H54 (cell line): ENCODE measurements around the gene BICD2.
A peak's percentile ranks its signal among the peaks of the same experiment; 100 is the strongest.

Experiments used
- DNase-seq: peaks from one replicate; pipeline ENCODE4 v3.0.0; 2011; ENCODE audit warnings: low spot score, mixed read lengths; ENCODE audit not compliant: insufficient read length
- FAIRE-seq: peaks from 3 replicates; lab custom pipeline; 2011; peaks lifted over from hg19 to GRCh38; lab: Jason Lieb, UNC
- POLR2A ChIP-seq: IDR thresholded peaks from 2 replicates; pipeline ENCODE4 v1.6.1; 2011; ENCODE audit warnings: low read depth, mild to moderate bottlenecking, low read length

The BICD2 gene

GRCh38 chr9:92686954-92687353 is 77.7 kb downstream of the BICD2 start:
- DNase-seq (no peak), FAIRE-seq (no peak)

GRCh38 chr9:92685022-92685421 is 79.6 kb downstream of the BICD2 start:
- FAIRE-seq, result no peak
- DNase-seq, result no peak

More at GRCh38 chr9:92686954-92687353, 77.7 kb downstream of the BICD2 start:
- TF ChIP-seq POLR2A, result no peak

GRCh38 chr9:92682269-92682668 is 82.4 kb downstream of the BICD2 start:
- DNase-seq (no peak), FAIRE-seq (no peak)
- TF ChIP-seq POLR2A, result no peak

More at GRCh38 chr9:92685022-92685421, 79.6 kb downstream of the BICD2 start:
- TF ChIP-seq POLR2A, result no peak

GRCh38 chr9:92680166-92681119 is 84.2 kb downstream of the BICD2 start:
- FAIRE-seq (no peak), DNase-seq (no peak)
- TF ChIP-seq POLR2A, result no peak

GRCh38 chr9:92679413-92680165 is 85.0 kb downstream of the BICD2 start:
- DNase-seq (no peak), FAIRE-seq (no peak)
- no peak for TF ChIP-seq POLR2A

GRCh38 chr9:92671323-92671722 is 93.3 kb downstream of the BICD2 start:
- no peak for TF ChIP-seq POLR2A
- DNase-seq (peak; percentile 63), FAIRE-seq (peak; percentile 64)

GRCh38 chr9:92669890-92670708 is 94.5 kb downstream of the BICD2 start, which contains the start of gene IPPK:
IPPK (minus strand) TSS chr9:92670131; CDS start chr9:92669988, 143 bp downstream.
- peak; percentile 53 for FAIRE-seq
- peak; percentile 52; the same call in 1 of the 2 replicates for TF ChIP-seq POLR2A

GRCh38 chr9:92669527-92669889 is 95.1 kb downstream of the BICD2 start:
- DNase-seq (no peak), FAIRE-seq (no peak)
- no peak for TF ChIP-seq POLR2A

More at GRCh38 chr9:92669890-92670708, 94.5 kb downstream of the BICD2 start, which contains the start of gene IPPK:
- peak; percentile 97 for DNase-seq

GRCh38 chr9:92668746-92669526 is 95.7 kb downstream of the BICD2 start:
- FAIRE-seq (peak; percentile 33), DNase-seq (peak; percentile 79)
- TF ChIP-seq POLR2A, result no peak

- DNase-seq (no peak), FAIRE-seq (no peak)
- TF ChIP-seq POLR2A, result no peak
These were observed 97.6 kb downstream of the BICD2 start for GRCh38 chr9:92666912-92667532.

GRCh38 chr9:92666236-92666635 is 98.4 kb downstream of the BICD2 start:
- FAIRE-seq (no peak), DNase-seq (no peak)
- no peak for TF ChIP-seq POLR2A

GRCh38 chr9:92665836-92666235 is 98.8 kb downstream of the BICD2 start:
- FAIRE-seq, result no peak
- TF ChIP-seq POLR2A, result no peak
- DNase-seq, result no peak
